Hematopoietic multipotent progenitor cell treated with erythropoietin and hydrocortisone succinate and interleukin-3 and kit ligand, for 15 days (in vitro differentiated cells): ENCODE measurements around the gene RAPGEF4.

ENCODE experiments used
- DNase-seq: peaks from one replicate; pipeline ENCODE4 v3.0.0-alpha.2; 2015; ENCODE audit warnings: low spot score

Gene RAPGEF4

DNA sequence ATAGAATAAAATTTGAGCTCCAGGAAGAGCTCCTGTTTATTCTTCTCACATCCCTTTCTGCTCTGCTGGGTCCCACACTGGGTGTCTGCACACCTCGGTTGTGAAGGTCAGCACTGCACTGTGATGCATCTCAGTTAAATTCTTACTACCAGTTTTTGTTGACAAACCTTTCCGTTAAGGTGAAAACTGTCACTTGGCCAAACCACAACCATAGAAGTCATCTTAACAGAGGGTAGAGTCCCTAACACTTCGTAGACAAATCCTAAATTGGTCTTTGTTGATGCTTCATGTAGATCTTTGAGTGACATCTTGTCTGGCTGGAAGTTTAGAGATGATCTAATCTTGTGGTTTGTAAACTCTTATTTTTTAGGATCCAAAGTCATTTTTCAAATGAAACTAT is 172.6 kb downstream of the RAPGEF4 start:
- no peak for DNase-seq

DNA sequence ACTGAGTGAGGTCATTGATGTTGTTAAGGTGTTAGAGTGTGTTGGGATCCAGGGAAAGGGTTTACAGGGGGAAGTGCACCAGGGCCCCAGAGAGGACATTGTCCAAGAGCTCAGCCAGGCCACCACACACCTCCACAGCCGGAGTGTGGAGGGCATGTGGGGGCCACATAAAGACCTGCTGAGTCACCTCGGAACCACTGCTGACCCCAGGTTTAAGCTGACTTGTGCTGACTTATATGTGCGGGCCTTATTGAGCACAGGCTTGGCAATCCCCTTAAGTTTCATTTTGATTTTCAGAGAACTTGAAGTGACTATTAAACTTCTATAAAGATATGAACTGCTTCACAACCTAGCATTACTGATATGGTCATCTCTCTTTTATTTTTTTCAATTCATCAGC is 173.8 kb downstream of the RAPGEF4 start:
- DNase-seq = no peak

DNA sequence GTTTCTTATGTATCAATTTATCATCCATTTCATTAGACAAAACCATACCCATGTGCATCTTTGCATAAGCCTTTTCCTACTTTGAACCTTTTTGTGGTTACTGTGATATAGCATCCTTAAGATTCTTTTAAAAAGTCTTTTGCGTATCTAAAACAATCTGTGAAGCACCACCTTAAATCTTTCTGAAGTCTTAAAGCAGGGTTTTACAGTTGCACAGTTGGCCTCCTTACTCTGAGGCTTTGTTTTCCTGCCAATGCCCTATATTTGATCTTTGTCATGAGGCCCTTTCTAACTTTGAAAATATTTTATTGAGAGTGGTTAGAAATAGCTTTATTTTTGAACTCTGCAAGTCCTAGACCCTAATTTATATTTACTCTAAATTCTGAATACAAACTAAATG is 176.6 kb downstream of the RAPGEF4 start:
- no peak for DNase-seq

DNA sequence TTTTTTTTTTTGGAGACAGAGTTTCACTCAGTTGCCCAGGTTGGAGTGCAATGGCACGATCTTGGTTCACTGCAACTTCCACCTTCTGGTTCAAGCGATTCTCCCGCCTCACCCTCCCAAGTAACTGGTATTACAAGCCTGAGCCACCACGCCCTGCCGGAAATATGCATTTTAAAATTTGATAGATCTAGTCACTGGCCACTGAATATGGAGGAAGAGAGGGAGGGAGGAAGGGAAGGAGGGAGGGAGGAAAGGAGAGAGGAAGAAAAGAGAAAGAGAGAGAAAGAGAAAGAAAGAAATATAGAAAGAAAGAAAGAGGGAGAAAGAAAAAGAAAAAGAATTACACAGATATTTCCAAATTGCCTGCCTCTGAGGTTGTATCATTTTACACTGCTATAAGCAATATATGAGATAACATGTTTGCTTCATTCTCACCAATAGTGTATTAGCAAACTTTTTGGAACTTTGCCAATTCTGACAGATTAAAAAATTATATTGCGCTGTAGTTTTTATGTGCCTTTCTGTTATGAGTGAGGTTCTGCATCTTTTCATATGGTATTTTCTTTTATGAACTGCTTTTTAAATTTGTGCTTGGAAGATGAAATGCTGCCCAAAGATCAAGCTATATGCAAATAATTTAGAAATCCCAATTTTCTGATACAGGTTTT is 178.8 kb downstream of the RAPGEF4 start:
- DNase-seq = no peak

DNA sequence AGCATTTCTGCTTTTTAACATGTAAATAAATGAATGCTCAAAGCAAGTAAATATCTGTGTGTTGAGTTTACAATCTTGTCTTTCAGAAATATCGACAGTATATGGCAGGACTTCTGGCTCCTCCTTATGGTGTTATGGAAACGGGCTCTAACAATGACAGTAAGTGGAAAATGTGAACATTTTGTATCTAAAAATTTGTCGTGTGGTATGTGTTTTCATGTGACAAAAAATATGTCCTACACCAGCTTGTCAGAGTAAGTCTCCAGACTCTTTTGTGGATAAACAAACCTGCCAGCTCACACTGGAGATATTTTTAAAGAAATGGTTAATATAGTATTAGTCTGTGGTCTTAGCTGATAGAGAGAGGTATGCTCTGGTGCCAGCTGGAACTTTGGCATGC is 182.1 kb downstream of the RAPGEF4 start:
- no peak for DNase-seq

DNA sequence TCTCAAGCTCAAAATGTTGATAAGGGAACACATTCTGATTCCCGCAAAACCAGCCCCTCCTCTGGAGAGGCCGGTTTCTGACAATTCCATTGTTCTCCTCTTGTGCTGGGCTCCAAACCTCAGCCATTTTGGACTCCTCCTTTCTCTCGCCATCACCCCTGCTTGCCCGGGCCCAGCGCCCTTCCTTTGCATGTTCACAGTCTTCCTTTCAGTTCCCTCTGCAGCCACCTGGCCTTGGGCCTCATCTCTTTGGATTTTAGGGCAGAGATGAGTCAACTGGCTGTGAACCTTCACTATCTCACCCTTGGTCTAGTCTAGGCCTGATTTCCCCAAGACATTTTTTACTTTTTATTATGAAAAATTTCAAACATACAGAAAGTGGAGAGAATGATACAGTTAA is 184.1 kb downstream of the RAPGEF4 start:
- DNase-seq = no peak

DNA sequence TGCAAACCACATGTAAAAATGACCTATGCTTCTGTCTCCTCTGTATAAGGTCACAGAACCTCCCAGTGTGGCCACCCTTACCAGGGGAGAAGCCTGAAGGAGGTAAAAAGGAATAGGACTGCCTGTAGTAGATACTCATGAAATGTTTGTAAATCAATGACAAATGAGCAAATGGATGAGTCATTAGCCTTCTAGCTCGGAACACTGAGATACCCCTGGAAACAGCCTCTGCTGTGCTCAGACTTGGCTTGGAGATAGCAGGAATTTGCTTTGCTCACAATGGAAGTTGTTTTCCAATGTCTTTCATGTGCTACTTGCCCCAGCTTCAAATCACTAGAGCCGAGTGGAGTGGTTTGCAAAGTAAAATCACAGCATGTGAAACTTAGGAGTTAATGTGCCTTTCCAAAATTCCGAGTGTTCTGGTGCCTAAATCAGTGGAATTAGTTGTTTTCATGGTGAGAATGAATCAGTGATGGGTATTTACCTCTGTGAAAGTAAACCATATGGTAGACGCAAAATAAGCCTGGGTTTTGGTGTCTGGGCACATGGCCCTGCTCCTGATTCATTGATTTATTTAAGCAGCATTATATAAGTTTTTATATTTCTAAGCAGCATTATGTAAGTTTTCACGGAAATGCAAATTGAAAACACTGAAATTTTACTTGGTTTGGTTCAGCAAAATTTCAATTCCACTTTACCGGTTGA is 186.0 kb downstream of the RAPGEF4 start:
- DNase-seq = no peak

DNA sequence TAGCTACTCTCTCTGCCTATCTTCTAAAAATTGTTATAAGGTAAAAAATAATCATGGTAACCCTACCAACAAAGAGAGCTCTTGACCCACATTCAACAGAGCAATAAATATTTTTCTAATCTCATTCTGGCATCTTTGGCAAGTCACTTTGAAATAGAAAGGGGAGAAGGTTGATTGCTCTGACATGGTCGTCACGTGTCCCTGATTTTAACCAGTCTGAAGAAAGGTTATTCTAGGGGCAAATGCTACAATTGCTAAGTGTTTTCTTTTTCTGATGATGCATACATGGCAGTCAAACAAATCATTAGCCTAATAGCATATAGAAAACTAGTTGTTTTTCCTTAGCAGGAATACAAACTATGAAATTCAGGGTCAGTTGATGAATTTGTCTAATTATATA is 186.7 kb downstream of the RAPGEF4 start:
- no peak for DNase-seq

DNA sequence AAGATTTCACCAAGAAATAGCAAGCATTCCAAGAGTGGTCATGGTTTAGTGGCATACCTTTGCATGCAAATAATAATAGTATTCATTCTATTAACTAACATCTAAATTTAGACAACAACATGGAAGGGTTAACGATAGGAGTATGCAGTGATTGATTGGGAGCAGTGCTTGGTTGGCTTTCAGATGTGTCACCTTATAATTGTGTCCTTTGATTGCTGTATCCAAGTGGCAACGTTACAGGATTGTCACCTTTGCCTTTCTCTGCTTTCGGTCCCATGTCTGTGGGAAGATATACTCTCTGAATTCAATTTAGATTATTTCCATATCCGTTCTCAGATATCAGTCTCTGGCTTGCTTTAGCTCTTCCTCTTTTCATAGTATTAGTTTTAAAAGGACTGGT is 187.2 kb downstream of the RAPGEF4 start:
- no peak for DNase-seq

DNA sequence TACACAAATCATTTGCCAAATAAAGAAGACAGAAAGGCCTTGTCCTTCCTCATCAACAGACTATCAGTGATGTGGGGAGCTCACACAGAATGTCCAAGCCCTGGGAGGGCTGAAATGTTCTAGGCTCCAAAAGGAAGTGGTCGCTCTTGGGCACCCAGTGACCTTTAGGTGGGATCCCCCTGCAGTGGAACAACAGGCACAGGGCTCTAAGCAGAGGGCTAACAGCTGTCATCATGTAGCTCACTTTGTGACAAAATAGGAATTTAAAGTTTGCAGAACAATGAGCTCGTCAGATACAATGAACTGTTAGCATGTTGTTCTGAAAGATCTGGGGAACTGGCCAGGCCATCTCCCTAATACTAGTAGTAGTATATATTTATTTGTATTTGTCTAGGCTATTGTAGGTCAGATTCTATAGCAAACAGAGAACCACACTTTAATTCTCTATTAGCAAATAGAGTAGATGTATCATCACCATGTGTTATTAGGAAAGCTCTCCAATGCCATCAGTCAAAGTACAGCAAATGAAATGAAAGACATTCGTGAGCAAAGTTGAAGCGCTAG is 188.5 kb downstream of the RAPGEF4 start:
- DNase-seq = no peak

DNA sequence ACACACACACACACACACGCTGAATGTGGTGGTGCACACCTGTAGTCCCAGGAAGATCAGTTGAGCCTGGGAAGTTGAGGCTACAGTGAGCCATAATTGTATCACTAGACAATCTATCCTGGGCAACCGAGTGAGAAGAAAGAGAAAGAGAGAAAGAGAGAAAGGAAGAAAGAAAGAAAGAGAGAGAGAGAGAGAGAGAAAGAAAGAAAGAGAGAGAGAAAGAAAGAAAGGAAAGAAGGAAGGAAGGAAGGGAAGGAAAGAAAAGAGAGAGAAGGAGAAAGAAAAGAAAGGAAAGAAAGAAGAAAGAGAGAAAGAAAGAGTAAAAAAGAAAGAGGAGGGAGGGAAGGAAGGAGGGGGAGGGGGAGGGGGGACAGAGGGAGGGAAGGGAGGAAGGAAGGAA is 190.0 kb downstream of the RAPGEF4 start:
- DNase-seq = no peak

DNA sequence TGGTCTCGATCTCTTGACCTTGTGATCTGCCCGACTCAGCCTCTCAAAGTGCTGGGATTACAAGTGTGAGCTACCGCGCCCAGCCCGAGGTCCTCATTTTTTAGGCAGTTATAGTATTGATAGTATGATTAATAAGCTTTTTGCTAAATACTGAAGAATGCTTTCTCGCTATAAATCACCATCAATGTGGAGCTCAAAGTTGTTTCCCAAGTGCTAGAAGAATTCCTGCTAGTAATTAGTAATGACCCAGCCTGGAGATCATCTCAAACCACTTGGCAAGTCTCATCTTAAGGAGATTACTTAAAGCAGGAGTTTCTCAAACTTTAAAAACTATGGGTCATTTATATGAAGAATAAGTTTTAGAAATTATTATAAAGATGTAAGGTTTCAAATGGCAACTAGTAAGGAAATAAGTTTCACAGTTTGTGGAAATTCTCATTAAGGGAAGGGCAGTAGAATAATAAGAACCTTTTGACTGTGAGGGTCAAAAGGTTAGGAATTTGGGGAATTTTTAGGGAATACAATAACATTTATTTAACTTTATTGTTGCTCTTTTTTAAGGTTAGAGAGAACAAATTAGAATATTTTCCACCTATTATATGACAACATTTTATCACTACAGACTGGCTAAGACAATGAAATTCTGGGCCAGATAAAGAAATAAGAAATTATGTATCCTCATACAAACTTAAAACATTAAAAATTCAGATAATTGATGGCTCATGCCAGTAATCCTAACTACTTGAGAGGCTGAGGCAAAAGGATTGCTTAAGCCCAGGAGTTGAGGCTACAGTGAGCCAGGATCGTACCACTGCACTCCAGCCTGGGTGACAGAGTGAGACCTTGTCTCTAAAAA is 191.4 kb downstream of the RAPGEF4 start:
- DNase-seq = no peak

DNA sequence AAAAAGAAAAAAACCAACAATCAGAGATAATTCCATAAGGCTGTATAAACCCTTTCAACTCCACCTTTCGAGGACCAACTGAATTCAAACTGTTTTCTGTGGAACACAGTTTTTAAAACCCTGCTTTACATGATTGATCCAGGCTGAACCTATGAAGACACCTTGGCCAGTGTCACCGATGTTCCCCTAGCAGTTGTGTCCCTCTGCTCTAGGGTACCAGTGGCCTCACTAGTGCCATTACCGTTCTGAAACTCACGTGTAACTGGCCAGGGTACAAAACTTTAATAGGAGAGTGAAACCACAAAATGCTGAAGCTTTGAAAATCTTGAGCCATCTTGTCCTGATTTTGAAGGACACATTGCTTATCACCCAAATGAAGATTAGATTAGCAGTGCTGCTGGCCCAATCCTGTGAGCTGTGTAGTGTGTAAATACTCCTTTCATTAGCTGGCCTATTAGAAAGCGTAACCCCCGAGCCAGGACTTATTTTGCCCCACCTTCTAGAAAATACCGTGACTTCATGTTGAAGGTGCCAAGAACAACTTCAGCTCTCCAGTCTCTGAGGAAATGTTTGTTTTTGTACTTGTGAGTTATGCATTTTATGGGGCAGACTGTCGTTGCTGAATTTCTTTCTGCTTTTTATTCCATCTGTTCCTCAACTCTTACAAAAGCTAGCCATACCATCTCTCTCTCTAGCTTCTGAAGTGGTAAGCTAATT is 192.2 kb downstream of the RAPGEF4 start:
- no peak for DNase-seq

DNA sequence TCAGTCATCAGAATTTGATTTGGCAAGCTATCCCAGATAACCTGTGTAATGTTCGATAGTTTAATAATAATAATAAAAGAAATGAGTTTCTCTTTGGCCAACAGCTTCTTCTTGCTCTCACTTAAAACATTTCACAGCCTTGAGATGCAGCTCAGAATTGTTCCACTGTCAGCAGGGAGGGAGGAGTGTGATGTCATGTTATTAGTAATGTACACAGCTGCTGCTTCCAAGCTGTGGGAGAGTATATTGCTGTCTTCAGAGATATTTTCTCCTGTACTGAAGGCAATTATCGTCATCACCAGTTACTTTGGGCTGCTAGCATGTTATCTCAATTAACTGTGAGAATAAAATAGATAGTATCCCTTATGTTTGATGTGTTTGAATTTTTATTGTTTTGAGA is 193.1 kb downstream of the RAPGEF4 start:
- DNase-seq = no peak

DNA sequence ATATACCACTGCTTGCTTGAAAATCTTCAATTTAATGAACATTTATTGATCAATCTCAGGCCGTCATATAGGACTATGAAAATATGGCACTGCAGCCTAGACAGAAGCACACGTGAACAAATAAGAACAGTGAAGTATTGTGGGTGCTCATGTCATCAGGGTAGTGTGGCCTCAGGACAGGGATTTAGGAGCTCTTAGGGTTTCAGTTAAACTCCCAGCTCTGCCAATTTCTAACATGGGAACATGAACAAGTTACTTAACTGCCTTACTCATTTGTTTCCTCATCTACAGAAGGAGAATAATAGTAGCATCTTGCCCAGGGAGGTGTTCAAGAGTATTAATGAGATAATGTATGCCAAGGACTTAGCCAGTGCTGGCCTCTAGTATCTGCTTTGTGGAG is 194.0 kb downstream of the RAPGEF4 start:
- DNase-seq = no peak

DNA sequence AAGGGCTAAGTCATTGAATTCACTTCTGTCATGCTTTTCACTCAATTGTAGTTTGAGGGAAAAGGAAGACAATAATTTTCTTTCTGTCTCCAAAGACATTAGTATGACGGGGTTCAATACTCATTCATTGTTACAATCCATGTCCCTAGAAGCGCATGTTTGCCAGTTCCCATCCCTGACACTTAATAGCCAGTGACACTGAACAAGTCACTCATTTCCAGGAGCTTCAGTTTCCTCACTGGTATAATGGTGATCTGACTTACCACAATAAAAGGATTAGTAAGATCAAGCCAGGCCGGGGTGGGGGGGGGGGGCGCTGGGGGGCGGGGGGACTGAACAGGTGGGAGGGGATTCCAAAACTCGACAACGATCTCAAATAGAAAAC is 195.2 kb downstream of the RAPGEF4 start:
- DNase-seq = no peak

DNA sequence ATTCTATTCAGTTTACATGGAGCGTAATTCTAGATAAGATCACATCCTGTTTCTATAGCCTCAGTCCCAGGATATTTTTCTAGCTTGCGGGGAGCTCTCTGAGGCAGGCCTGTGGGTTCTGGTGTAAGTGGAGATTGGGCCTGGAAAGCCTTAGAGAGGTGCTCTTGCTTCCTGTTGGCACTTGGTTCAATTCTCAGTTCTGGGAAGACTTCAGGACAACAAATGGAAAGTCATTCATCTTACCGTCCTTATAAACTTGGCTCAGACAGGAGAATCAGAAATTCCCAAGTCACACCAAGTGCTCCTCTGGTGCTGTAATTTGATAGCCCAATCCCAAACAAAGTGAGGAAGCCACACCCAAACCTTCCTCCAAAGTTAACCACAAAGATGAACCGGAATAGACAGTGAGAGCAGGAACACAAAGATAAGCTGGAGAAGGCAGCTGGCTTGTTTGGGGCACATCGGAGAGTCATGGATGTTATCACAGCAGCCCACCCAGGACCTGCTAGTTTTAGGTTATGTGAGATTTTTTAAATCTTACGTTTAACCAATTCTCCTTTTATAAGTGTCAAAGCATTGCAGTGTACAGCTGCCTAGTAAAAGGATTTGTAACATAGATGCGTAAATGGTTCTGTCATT is 195.7 kb downstream of the RAPGEF4 start:
- DNase-seq = no peak

DNA sequence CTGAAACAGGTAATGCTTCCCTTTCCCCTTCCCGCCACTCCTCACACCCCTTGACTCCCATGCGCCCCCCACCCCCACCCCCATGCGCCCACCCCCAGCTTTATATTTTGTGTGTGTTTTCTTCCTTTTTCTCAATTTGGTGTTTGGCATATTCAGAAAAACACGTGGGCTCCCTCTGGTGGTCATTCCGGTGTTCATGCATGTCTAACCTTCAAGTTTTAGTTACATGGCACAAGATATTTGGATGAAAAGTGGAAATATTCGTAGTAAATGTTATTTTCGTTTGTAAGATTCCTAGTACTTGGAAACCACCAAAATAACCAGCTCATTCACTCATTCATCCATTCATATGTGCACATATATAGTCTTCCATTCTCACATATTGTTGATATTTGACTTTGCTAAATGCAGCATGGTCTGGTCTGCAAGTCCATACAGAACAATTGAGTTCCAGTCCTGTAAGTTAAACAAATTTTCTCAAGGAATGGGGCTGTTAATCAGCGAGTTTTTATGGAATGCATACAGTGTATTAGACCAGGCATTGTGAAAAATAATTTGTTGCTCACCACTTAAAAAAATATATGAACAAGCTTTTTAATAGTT is 196.4 kb downstream of the RAPGEF4 start:
- peak; percentile 46 for DNase-seq

DNA sequence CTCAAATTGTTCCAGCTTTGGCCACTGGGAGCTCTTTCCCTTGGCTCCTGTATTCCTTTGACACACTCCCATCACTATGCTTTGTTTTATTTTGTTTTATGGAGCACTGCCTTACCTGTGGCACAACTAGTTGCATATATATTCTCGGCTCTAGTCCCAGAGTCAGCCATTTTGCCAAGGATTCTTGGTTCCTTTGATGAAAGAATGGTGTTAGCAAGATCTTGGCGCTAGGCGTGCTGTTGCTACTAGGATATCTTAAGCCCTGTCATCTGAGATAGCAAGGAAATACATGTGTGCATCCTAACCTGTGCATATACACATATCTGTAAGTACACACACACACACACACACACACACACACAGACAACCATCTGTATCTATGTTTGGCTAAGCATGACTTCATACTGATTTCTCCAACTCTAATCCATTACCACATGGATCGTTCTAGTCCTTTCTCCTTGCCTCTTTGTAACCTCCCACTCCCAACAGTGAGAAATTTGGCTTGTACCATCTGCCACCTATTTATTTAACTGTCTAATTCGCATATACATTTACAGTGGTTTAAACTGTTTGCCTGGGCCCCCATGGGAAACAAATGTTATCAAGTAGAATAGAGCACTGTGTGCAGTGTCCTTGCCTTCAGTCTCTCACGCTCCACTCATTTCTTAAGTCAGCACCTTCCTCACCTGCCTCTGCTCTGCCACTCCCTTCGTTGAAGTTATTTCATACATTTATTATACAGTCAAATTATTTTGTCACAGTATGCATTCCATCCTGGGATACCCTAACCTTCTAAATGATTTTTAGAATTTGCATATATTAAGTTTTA is 202.5 kb downstream of the RAPGEF4 start:
- DNase-seq = no peak

DNA sequence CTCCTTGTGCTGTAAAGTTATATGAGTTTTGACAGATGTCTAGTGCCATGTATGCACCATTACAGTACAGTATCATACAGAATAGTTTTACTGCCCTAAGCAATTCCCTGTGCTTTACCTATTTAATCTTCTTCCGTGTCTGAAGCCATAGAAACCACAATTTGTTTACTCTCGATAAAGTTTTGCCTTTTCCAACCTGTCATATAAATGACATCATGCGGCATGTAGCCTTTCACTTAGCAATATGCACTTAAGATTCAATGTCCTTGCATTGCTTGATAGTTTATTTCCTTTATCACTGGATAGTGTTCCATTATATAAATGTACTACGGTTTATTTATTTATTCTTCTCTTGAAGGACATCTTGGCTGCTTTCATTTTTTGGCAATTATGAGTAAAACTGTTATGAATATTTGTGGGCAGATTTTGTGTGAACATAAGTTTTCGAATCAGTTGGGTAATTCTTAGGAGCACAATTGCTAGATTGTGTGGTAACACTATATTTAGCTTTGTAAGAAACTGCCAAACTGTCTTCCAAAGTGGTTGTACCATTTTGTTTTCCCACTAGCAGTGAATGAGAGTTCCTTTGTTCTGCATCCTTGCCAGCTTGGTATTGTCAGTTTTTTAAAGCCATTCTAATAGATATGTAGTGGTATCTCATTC is 203.2 kb downstream of the RAPGEF4 start:
- DNase-seq = no peak
